ENCODE data around the gene RANBP9. TPM values are rescaled to one million over a fixed set of nuclear protein-coding genes. Genes with fewer than 3 reads are reported as not detected.

Gene RANBP9
- 26.4 TPM for polyA plus RNA-seq (2012; ENCODE audit: insufficient read length, low read depth)

- peak; percentile 71; the same call in 1 of the 2 replicates for TF ChIP-seq POLR2AphosphoS5 (IDR thresholded peaks at IDR 0.05; ENCODE audit: low read depth, low read length)
- TF ChIP-seq SIN3A (IDR thresholded peaks at IDR 0.05; ENCODE audit: borderline replicate concordance, insufficient read depth, low read length) = peak; percentile 52; the same call in 1 of the 2 replicates
- no peak for TF ChIP-seq REST (IDR thresholded peaks at IDR 0.05; ENCODE audit: insufficient read depth in 1 of 2, low read depth in 2 of 2, low read length in 2 of 2)
- peak; percentile 43 for TF ChIP-seq FOXP2 (optimal IDR thresholded peaks at IDR 0.05; ENCODE audit: borderline replicate concordance, extremely low read depth, extremely low read length, insufficient read depth)
- peak; percentile 43; the same call in 1 of the 2 replicates for TF ChIP-seq TAF1 (IDR thresholded peaks at IDR 0.05; ENCODE audit: borderline replicate concordance, insufficient read depth, low read length)
Observed at GRCh38 chr6:13711733-13712598, at the start of gene RANBP9. Gene RANBP9, minus strand, starts transcription at chr6:13711835. Its CDS starts 330 bp downstream, at chr6:13711505.

GRCh38 chr6:13760307-13761304, 49.0 kb upstream of the RANBP9 start:
- TF ChIP-seq FOXP2 (optimal IDR thresholded peaks at IDR 0.05; ENCODE audit: borderline replicate concordance, extremely low read depth, extremely low read length, insufficient read depth) (no peak), POLR2AphosphoS5 (IDR thresholded peaks at IDR 0.05; ENCODE audit: low read depth, low read length) (no peak), REST (IDR thresholded peaks at IDR 0.05; ENCODE audit: insufficient read depth in 1 of 2, low read depth in 2 of 2, low read length in 2 of 2) (no peak), SIN3A (IDR thresholded peaks at IDR 0.05; ENCODE audit: borderline replicate concordance, insufficient read depth, low read length) (no peak), TAF1 (IDR thresholded peaks at IDR 0.05; ENCODE audit: borderline replicate concordance, insufficient read depth, low read length) (no peak)

GRCh38 chr6:13759025-13759424, 47.4 kb upstream of the RANBP9 start:
- no peak for TF ChIP-seq TAF1 (IDR thresholded peaks at IDR 0.05; ENCODE audit: borderline replicate concordance, insufficient read depth, low read length)

- TF ChIP-seq FOXP2 (optimal IDR thresholded peaks at IDR 0.05; ENCODE audit: borderline replicate concordance, extremely low read depth, extremely low read length, insufficient read depth) = no peak
Observed at GRCh38 chr6:13754644-13755043, 43.0 kb upstream of the RANBP9 start.

GRCh38 chr6:13743736-13744127, 32.1 kb upstream of the RANBP9 start:
- TF ChIP-seq POLR2AphosphoS5 (IDR thresholded peaks at IDR 0.05; ENCODE audit: low read depth, low read length) = no peak
- TF ChIP-seq SIN3A (IDR thresholded peaks at IDR 0.05; ENCODE audit: borderline replicate concordance, insufficient read depth, low read length) = no peak
- no peak for TF ChIP-seq FOXP2 (optimal IDR thresholded peaks at IDR 0.05; ENCODE audit: borderline replicate concordance, extremely low read depth, extremely low read length, insufficient read depth)
- TF ChIP-seq REST (IDR thresholded peaks at IDR 0.05; ENCODE audit: insufficient read depth in 1 of 2, low read depth in 2 of 2, low read length in 2 of 2) = no peak
- no peak for TF ChIP-seq TAF1 (IDR thresholded peaks at IDR 0.05; ENCODE audit: borderline replicate concordance, insufficient read depth, low read length)

All from PFSK-1 (cell line).